Astrocyte (in vitro differentiated cells and primary cell): ENCODE measurements around the gene GALNT18.

Experiments used
- EZH2 ChIP-seq: IDR thresholded peaks from 2 replicates; pipeline ENCODE4 v1.6.1; 2012; ENCODE audit warnings: mild to moderate bottlenecking, low read length, inconsistent platforms; ENCODE audit not compliant: insufficient read depth
- TF ChIP-seq, protein P1 (sequence below): IDR thresholded peaks from 2 replicates; pipeline ENCODE4 v1.5.1; 2011; ENCODE audit warnings: low read depth, mild to moderate bottlenecking, inconsistent platforms, low read length, moderate library complexity; ENCODE audit not compliant: insufficient read depth

DNA sequence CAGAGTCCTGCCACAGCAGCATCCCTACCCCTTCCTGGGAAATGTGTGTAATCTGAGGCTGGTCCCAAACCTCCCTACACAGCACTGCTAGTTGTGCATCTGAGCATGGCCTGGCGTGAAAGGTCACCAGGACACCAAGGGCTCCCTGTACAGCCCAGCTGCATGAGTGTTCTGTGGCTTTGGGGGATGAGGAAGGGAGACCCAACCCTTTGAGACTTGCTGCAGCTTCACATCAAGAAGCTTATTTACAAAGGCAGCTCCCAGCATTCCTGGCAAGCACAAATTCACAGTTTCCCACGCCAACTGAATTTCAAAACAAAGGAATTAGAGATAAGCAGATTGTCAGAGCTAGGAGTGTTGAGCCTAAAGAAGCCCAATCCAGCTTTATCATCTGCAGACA lies 301.0 kb downstream of the GALNT18 start:
- TF ChIP-seq, protein P1, sequence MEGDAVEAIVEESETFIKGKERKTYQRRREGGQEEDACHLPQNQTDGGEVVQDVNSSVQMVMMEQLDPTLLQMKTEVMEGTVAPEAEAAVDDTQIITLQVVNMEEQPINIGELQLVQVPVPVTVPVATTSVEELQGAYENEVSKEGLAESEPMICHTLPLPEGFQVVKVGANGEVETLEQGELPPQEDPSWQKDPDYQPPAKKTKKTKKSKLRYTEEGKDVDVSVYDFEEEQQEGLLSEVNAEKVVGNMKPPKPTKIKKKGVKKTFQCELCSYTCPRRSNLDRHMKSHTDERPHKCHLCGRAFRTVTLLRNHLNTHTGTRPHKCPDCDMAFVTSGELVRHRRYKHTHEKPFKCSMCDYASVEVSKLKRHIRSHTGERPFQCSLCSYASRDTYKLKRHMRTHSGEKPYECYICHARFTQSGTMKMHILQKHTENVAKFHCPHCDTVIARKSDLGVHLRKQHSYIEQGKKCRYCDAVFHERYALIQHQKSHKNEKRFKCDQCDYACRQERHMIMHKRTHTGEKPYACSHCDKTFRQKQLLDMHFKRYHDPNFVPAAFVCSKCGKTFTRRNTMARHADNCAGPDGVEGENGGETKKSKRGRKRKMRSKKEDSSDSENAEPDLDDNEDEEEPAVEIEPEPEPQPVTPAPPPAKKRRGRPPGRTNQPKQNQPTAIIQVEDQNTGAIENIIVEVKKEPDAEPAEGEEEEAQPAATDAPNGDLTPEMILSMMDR: no peak
- no peak for TF ChIP-seq EZH2
